Ovary (tissue), 9 donors: Measurements from ENCODE around the gene MICALL2. TPM values are rescaled to one million over a fixed set of nuclear protein-coding genes. Genes with fewer than 3 reads are reported as not detected.

Experiments used
- DNase-seq, 5 donors: peaks; one replicate each; pipeline ENCODE4 v3.0.0-alpha.2; 2019 to 2020
- H3K27ac ChIP-seq, 2 donors: fragments of 200-600 bp; one replicate each; pipeline versions ENCODE4 v1.5.1 to v1.8.0; 2019 to 2022
- H3K27me3 ChIP-seq: fragments of 200-600 bp; one replicate; pipeline ENCODE4 v1.8.0; 2022
- H3K36me3 ChIP-seq: fragments of 200-600 bp; sonication (generic); one replicate; pipeline ENCODE4 v1.5.1; 2019
- H3K4me1 ChIP-seq: one replicate; pipeline ENCODE4 v1.8.1; 2013; ENCODE audit warnings: mild to moderate bottlenecking, moderate library complexity; ENCODE audit not compliant: insufficient read depth
- H3K4me3 ChIP-seq: fragments of 200-600 bp; sonication (generic); one replicate; pipeline ENCODE4 v1.5.1; 2017
- H3K9me3 ChIP-seq, 2 donors: fragments of 200-600 bp in 1 of 2; sonication (generic) in 1 of 2; one replicate each; pipeline versions ENCODE4 v1.5.1 to v1.8.1; 2013 to 2019; ENCODE audit warnings: mild to moderate bottlenecking in 1 of 2, moderate library complexity in 1 of 2
- CTCF ChIP-seq, 3 donors: fragments of 450-650 bp in 2 of 3; fragments of 200-600 bp in 1 of 3; IDR thresholded peaks; one replicate each; pipeline versions ENCODE4 v1.5.1 to v1.8.0; 2016 to 2022; ENCODE audit warnings: antibody characterized with exemption in 3 of 3, mild to moderate bottlenecking in 1 of 3
- EP300 ChIP-seq: sonication (generic); formaldehyde crosslinking; IDR thresholded peaks from one replicate; pipeline ENCODE4 v1.6.1; 2017; ENCODE audit warnings: antibody characterized with exemption
- POLR2A ChIP-seq: fragments of 450-650 bp; IDR thresholded peaks from one replicate; pipeline ENCODE4 v1.6.1; 2017; ENCODE audit warnings: antibody characterized with exemption, mild to moderate bottlenecking, moderate library complexity
- WGBS, 3 donors: extraction: QIAGEN DNeasy Blood & Tissue Kit in 1 of 3; methylation state at CpG; one replicate each; pipeline versions ENCODE4 v1.1.5 to v1.1.7; 2013 to 2017; 5-methylcytosine and 5-hydroxymethylcytosine counted together
- intact Hi-C, 4 donors: fragments of 100-400 bp; cut with DNase I; formaldehyde crosslinking; loops; one replicate each; pipeline versions ENCODE4 v1.11.0 to v1.15.1; 2022 to 2023
- polyA plus RNA-seq, 2 donors: library from polyadenylated mRNA; stranded (reverse); fragments of 200-250 nt in 1 of 2; fragments of 350-450 nt in 1 of 2; fragmentation: Illumina TruSeq in 1 of 2; extraction: RNeasy Lipid Tissue Mini Kit (QIAGEN cat#74804) in 1 of 2; gene quantifications; one replicate each; pipeline ENCODE4 v1.2.3, GENCODE V29; 2013 to 2014
- total RNA-seq, 7 donors: library from RNA; depleted of rRNA in 2 of 7; stranded (reverse); fragments of >200 nt in 2 of 7; fragmentation: NEBNext Ultra II Directional in 3 of 7; extraction: Animal tissue kit (Norgen Biotek cat#: 25700) in 3 of 7; gene quantifications; one replicate each; pipeline versions ENCODE4 v1.1.0 to v1.2.4, GENCODE V29; 2016 to 2023
- donor health status: DM: no; HTN: no; CAD: no; lungs with moderate emphysema.
- donor health status: DM: no; HTN: no; CAD: no.
- donor health status: Bipolar disorder and iron deficiency.
- donor health status: DM: yes; HTN: yes; CAD: no.
- donor health status: DM: no; HTN: no; CAD: no.
- donor health status: DM: yes; HTN: yes; CAD: no.

The MICALL2 gene
- total and polyA plus RNA-seq, 9 donors, result 0.95 to 13.4 (median 6.5) TPM

DNA sequence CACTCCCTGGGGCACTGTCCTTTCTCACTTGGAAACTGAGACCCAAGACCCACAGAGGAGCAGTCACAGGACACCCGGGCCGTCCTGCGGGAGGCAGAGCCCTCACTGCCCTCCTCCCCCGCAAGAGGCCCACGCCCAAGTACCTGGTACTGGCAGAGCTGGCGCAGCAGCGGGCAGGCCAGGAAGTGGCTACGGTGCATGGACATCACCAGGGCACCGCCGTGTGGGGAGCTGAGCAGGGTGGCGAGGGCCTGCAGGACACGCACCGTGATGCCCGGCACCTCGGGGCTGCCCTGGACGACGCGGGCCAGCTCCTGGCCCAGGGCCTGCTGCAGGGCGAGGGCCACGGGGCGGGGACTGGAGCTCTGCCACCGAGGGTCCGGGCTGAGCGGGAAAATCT, 20.0 kb upstream of the MICALL2 start:
- intact Hi-C loops, result loop anchor here in 1 of 4 donors (10.0 kb wide), 1 partner anchor 254 kb away; no protein-coding TSS in a partner anchor
- H3K4me3 ChIP-seq, result no peak overlapping the region
- no peaks in the 10 kb centered on the region for H3K9me3 ChIP-seq
- H3K4me1 ChIP-seq, result no peaks in the 10 kb centered on the region
- no peak for DNase-seq
- TF ChIP-seq CTCF (IDR thresholded peaks at IDR 0.05) (no peak), POLR2A (no peak), EP300 (no peak)
- H3K27me3 ChIP-seq, result no peaks in the 10 kb centered on the region
- no peaks in the 10 kb centered on the region for H3K36me3 ChIP-seq
- H3K27ac ChIP-seq, result no peak overlapping the region
- 75 to 80% (median 76%) methylated on average over 24 of the region's 24 CpGs for WGBS, 3 donors

DNA sequence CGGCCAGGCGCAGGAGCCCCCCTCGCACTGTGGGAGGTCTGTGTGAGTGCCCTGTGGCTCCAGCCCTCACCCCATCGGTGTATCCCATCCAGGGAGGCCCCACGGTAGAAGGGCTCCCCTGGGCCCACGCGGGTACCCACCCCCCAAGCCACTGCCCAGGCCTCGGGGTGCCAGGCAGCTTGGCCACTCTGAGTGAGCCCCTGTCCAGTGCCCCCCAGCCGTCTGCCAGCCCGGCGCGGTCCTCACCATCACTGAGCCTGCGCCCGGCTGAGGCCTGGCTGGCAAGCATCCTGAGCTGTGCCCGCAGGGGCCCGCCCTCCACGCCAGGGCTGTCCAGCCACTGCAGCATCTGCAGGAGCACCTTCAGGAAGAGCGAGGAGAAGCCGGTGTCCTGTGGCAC, 19.2 kb upstream of the MICALL2 start:
- Histone ChIP-seq H3K9me3 (no peaks in the 10 kb centered on the region), H3K4me3 (no peak overlapping the region), H3K4me1 (no peaks in the 10 kb centered on the region), H3K36me3 (no peaks in the 10 kb centered on the region), H3K27ac (no peak overlapping the region), H3K27me3 (no peaks in the 10 kb centered on the region)
- intact Hi-C loops, result loop anchor here in 1 of 4 donors (10.0 kb wide), 1 partner anchor 254 kb away; no protein-coding TSS in a partner anchor
- no peak for TF ChIP-seq CTCF (IDR thresholded peaks at IDR 0.05)
- no peak for TF ChIP-seq EP300
- no peak for TF ChIP-seq POLR2A
- DNase-seq, result no peak
- 89 to 99% (median 90%) methylated on average over 11 to 19 of the region's 19 CpGs for WGBS, 3 donors

DNA sequence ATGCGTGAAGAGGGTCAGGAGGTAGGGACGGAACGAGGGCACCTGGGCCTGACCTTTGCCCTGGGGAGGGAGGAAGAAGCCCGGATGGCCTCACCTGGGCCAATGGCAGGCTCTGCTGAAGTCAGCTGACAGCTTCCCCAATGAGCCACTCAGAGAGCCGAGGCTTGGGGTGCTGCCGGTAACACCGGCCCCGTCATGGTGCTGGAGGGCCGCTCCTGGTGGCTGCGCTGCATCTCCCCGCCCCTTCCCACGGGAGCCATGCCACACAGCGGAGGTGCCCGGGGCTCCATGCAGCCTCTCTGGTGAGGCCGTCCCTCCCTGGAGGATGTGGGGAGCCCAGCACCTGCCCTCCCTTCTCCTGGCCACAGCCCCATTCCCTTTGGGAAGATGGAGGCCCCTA, 17.6 kb upstream of the MICALL2 start:
- H3K36me3 ChIP-seq, result no peaks in the 10 kb centered on the region
- DNase-seq, result no peak
- TF ChIP-seq CTCF (IDR thresholded peaks at IDR 0.05) (no peak), EP300 (no peak), POLR2A (no peak)

GRCh38 chr7:1475991-1476390, 16.7 kb upstream of the MICALL2 start:
- Histone ChIP-seq H3K27me3 (no peaks in the 10 kb centered on the region), H3K9me3 (no peaks in the 10 kb centered on the region), H3K27ac (no peak overlapping the region), H3K4me3 (no peak overlapping the region), H3K36me3 (no peaks in the 10 kb centered on the region), H3K4me1 (no peaks in the 10 kb centered on the region)
- no peak for DNase-seq
- intact Hi-C loops, result loop anchor here in 1 of 4 donors (10.0 kb wide), 1 partner anchor 251 kb away; no protein-coding TSS in a partner anchor
- 87 to 95% (median 88%) methylated on average over 20 to 22 of the region's 22 CpGs for WGBS, 3 donors
- no peak for TF ChIP-seq CTCF (IDR thresholded peaks at IDR 0.05)
- no peak for TF ChIP-seq EP300
- TF ChIP-seq POLR2A, result no peak

More for the DNA sequence above, 17.6 kb upstream of the MICALL2 start:
- intact Hi-C loops, result loop anchor here in 1 of 4 donors (10.0 kb wide), 1 partner anchor 252 kb away; no protein-coding TSS in a partner anchor
- Histone ChIP-seq H3K27me3 (no peaks in the 10 kb centered on the region), H3K27ac (no peak overlapping the region), H3K4me1 (no peaks in the 10 kb centered on the region), H3K9me3 (no peaks in the 10 kb centered on the region), H3K4me3 (no peak overlapping the region)
- WGBS, 3 donors, result 82 to 86% (median 84%) methylated on average over 15 of the region's 15 CpGs
